Panc1 (cell line): Measurements from ENCODE around the gene PVALB.

Source experiments
- CTCF ChIP-seq: fragments of 450-650 bp; IDR thresholded peaks from 2 replicates; pipeline ENCODE4 v1.5.1; 2017; ENCODE audit warnings: mild to moderate bottlenecking
- SIN3A ChIP-seq: IDR thresholded peaks from 2 replicates; pipeline ENCODE4 v1.6.1; 2012; ENCODE audit warnings: low read depth, mild to moderate bottlenecking, low read length, moderate library complexity, borderline replicate concordance; ENCODE audit not compliant: insufficient read depth
- TCF7L2 ChIP-seq: IDR thresholded peaks from 2 replicates; pipeline ENCODE4 v1.6.1; 2011; ENCODE audit warnings: mild to moderate bottlenecking, low read depth, low read length, inconsistent platforms

- TF ChIP-seq CTCF (no peak), SIN3A (no peak), TCF7L2 (no peak)
These were observed 45.3 kb downstream of the PVALB start for GRCh38 chr22:36771356-36772063.
